GM19043 (cell line): ENCODE results near the gene PISD.

Experiments
- ATAC-seq: cut with Tn5 transposase; IDR thresholded peaks from one replicate; pipeline ENCODE4 v1.9.1; 2021; ENCODE audit warnings: low read depth; ENCODE audit not compliant: unreplicated experiment

Gene PISD

GRCh38 chr22:31626427-31627150, 35.4 kb downstream of the PISD start:
- ATAC-seq, result no peak

GRCh38 chr22:31625661-31626426, 36.2 kb downstream of the PISD start:
- no peak for ATAC-seq

GRCh38 chr22:31625257-31625640, 36.8 kb downstream of the PISD start:
- ATAC-seq, result no peak

- ATAC-seq, result no peak
Measured at GRCh38 chr22:31623592-31624304, 38.3 kb downstream of the PISD start.

- no peak for ATAC-seq
Measured at GRCh38 chr22:31622980-31623379, 39.0 kb downstream of the PISD start.

- ATAC-seq, result no peak
Measured at GRCh38 chr22:31621507-31622124, 40.4 kb downstream of the PISD start.

GRCh38 chr22:31620756-31621480, 41.1 kb downstream of the PISD start:
- no peak for ATAC-seq

GRCh38 chr22:31619611-31620300, 42.3 kb downstream of the PISD start:
- no peak for ATAC-seq

DNA sequence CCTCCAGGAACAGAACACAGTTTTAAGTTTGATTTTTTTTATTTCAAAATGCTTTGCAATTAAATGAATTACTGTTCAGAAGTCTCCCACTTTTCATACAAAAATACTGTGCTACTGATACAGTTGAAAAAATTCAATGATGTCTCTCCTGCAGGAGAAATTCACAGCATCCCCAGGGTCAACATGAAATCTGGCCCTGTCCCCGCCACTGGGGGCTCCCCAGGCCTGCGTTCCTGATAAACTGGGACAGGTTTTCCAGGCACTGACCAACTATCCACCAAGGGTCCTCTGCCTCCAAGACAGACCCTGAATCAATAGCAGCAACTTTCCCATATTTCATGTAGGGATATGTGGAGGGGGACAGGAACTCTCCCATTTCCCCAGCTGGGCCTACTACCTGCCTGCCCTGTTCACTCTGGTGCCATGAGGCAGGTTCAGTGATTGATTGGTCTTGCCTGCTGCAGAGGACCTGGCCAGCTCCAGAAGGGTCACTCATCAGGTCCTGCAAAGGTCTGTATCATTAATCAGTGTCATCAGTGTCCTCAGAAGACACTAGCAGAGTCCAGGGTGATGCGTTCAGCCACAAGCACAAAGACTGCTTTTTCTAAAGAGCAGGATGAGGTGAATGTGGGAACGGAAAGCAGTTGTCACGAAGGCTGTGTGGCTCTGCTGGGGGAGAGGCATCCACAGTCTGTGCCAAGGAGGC, 43.4 kb downstream of the PISD start:
- ATAC-seq, result no peak

GRCh38 chr22:31618057-31618456, 44.0 kb downstream of the PISD start:
- ATAC-seq, result no peak

DNA sequence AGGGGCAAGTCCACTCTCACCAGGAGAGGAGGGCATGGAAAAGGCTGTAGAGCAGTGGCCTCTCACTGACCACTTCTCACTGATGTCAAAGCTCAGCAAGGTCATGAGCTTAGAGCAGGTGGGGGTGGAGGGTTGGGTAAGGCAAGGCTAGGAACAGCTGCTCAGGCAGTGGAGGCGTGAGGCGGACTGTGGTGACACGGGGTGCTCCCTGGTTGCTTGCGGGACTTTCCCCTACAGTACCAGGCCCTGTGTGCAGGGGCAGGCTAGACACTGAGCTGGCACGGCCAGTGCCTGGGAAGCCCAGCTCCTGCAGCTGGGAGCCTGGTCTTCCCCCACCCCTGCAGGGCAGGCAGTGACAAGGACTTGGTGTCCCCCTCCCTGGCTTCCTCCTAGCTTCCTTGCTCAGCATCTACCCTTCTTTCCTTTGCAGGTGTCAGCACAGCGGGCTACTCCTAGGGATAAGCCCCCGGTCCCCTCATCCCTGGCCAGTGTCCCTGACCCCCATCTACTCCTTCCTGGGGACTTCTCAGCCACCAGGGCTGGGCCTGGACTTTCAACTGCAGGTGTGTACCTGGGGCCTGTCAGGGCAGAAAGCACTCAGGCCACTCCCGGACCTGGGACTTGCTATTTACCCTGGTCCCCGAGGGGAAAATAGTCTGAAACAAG, 45.6 kb downstream of the PISD start:
- ATAC-seq, result no peak

- no peak for ATAC-seq
Measured at GRCh38 chr22:31615940-31616314, 46.1 kb downstream of the PISD start.

- ATAC-seq, result no peak
Measured at GRCh38 chr22:31615491-31615860, 46.5 kb downstream of the PISD start.

GRCh38 chr22:31614781-31615490, 47.1 kb downstream of the PISD start:
- no peak for ATAC-seq

GRCh38 chr22:31613904-31614296, 48.1 kb downstream of the PISD start:
- no peak for ATAC-seq

- no peak for ATAC-seq
Measured at GRCh38 chr22:31613286-31613903, 48.6 kb downstream of the PISD start.

- no peak for ATAC-seq
Measured at GRCh38 chr22:31612891-31613285, 49.1 kb downstream of the PISD start.
